OCI-LY7 (cell line): ENCODE results near the gene UBE2J1.

Source experiments
- CTCF ChIP-seq: fragments of 200-600 bp; sonication (generic); conservative IDR thresholded peaks from 2 replicates; pipeline ENCODE4 v1.5.1; 2014; ENCODE audit warnings: mild to moderate bottlenecking, antibody characterized with exemption, low read length, moderate library complexity, mixed read lengths
- EZH2phosphoT487 ChIP-seq: fragments of 200-600 bp; sonication (generic); IDR thresholded peaks from 2 replicates; pipeline ENCODE4 v1.6.1; 2018; ENCODE audit warnings: low read depth, borderline replicate concordance, mild to moderate bottlenecking, mixed run types, antibody characterized with exemption, low read length, moderate library complexity, mixed read lengths

GRCh38 chr6:89385846-89386245 lies 33.3 kb upstream of the UBE2J1 start:
- TF ChIP-seq CTCF (no peak), EZH2phosphoT487 (no peak)
